HepG2 (cell line): ENCODE measurements around the gene GDPD4. TPM values are rescaled to one million over a fixed set of nuclear protein-coding genes. Genes with fewer than 3 reads are reported as not detected.

Source experiments
- ATAC-seq: fragments of 200-7000 bp; cut with Tn5 transposase; 3 replicates; pipeline ENCODE4 v1.9.1; 2020; ENCODE audit warnings: mild to moderate bottlenecking, moderate library complexity
- BruUV-seq: library from RNA; stranded (reverse); fragments of 400-500 nt; replicated peaks from 2 replicates; lab custom pipeline; 2021; lab: Mats Ljungman, UMichigan
- CTCF ChIA-PET: fragments of 300-600 bp; formaldehyde crosslinking; extraction: SDS; loops from one replicate; lab custom pipeline; 2021; ENCODE audit warnings: low total read pairs, inconsistent platforms, low intra/inter-chr PET ratio; lab: Yijun Ruan, JAX
- POLR2A ChIA-PET: fragments of 350-600 bp; sonication (Branson Sonifier 250); formaldehyde crosslinking; loops from one replicate; lab custom pipeline; 2020; ENCODE audit warnings: antibody characterized with exemption, inconsistent platforms; lab: Yijun Ruan, JAX
- DNase-seq: peaks from one replicate; pipeline ENCODE4 v3.0.0-alpha.2; 2015; ENCODE audit warnings: low spot score
- FAIRE-seq: peaks from 3 replicates; lab custom pipeline; 2011; peaks lifted over from hg19 to GRCh38; lab: Jason Lieb, UNC
- H2AFZ ChIP-seq: one replicate; pipeline ENCODE4 v1.6.1; 2011; ENCODE audit warnings: low read length, inconsistent platforms
- H3K27ac ChIP-seq: fragments of 300-600 bp; 3 replicates; pipeline ENCODE4 v1.8.0; 2011; ENCODE audit warnings: mixed run types, mild to moderate bottlenecking, mixed read lengths, low read length, inconsistent platforms; ENCODE audit not compliant: insufficient read depth; ENCODE audit errors: extremely low read length
- H3K27me3 ChIP-seq, 2 experiments: fragments of 200-600 bp in 1 of 2; 2 replicates in 1 of 2; 3 replicates in 1 of 2; pipeline versions ENCODE4 v1.6.0 to v1.8.0; 2011; ENCODE audit warnings: low read length in 2 of 2, mild to moderate bottlenecking in 2 of 2, moderate library complexity in 2 of 2, inconsistent platforms in 1 of 2; ENCODE audit not compliant: insufficient read depth in 2 of 2, control insufficient read depth in 1 of 2
- H3K36me3 ChIP-seq, 2 experiments: fragments of 200-600 bp in 1 of 2; replicated peaks in 1 of 2; 2 replicates in 1 of 2; 3 replicates in 1 of 2; pipeline versions ENCODE4 v1.5.1 to v1.8.0; 2011; ENCODE audit warnings: low read length in 2 of 2, inconsistent platforms in 1 of 2; ENCODE audit not compliant: insufficient read depth in 2 of 2, control insufficient read depth in 1 of 2
- H3K4me1 ChIP-seq: 2 replicates; pipeline ENCODE4 v1.5.1; 2012; ENCODE audit warnings: low read length, inconsistent platforms; ENCODE audit not compliant: insufficient read depth
- H3K4me2 ChIP-seq: 2 replicates; pipeline ENCODE4 v1.6.0; 2011; ENCODE audit warnings: low read depth, low read length, inconsistent platforms
- H3K4me3 ChIP-seq, 3 experiments: fragments of 200-600 bp in 1 of 3; sonication (generic), shearing (Covaris generic) in 1 of 3; replicated peaks in 1 of 3; 2 replicates each; pipeline ENCODE4 v1.5.1; 2011 to 2016; ENCODE audit warnings: low read length in 3 of 3, inconsistent platforms in 2 of 3, low read depth in 2 of 3, mild to moderate bottlenecking in 2 of 3, control low read depth in 1 of 3, mixed read lengths in 1 of 3; ENCODE audit not compliant: insufficient read depth in 1 of 3
- H3K79me2 ChIP-seq: one replicate; pipeline ENCODE4 v1.6.1; 2011; ENCODE audit warnings: low read length, inconsistent platforms; ENCODE audit not compliant: insufficient read depth
- H3K9ac ChIP-seq: 2 replicates; pipeline ENCODE4 v1.6.0; 2011; ENCODE audit warnings: mild to moderate bottlenecking, low read depth, low read length, inconsistent platforms; ENCODE audit not compliant: insufficient read depth
- H3K9me3 ChIP-seq: 2 replicates; pipeline ENCODE4 v1.5.1; 2012; ENCODE audit warnings: mild to moderate bottlenecking, low read length
- H4K20me1 ChIP-seq: 2 replicates; pipeline ENCODE4 v1.6.0; 2011; ENCODE audit warnings: inconsistent platforms, mild to moderate bottlenecking, low read length, moderate library complexity; ENCODE audit not compliant: insufficient read depth
- CBFB ChIP-seq: sonication (generic); formaldehyde crosslinking; IDR thresholded peaks from 2 replicates; pipeline ENCODE4 v1.4.0; 2020; ENCODE audit warnings: missing genetic modification reagents
- CENPX ChIP-seq: sonication (generic); formaldehyde crosslinking; IDR thresholded peaks from 2 replicates; pipeline ENCODE4 v1.9.0; 2021; ENCODE audit warnings: mild to moderate bottlenecking, missing genetic modification reagents, moderate library complexity
- CREB1 ChIP-seq, 2 experiments: fragments of 450-650 bp in 1 of 2; IDR thresholded peaks; 2 replicates each; pipeline ENCODE4 v1.6.1; 2016 to 2017; ENCODE audit warnings: control low read depth in 1 of 2, mild to moderate bottlenecking in 1 of 2, missing compliant biosample characterization in 1 of 2, missing genetic modification characterization in 1 of 2
- ETV6 ChIP-seq: sonication (generic); formaldehyde crosslinking; conservative IDR thresholded peaks from 2 replicates; pipeline ENCODE4 v1.4.0; 2020; ENCODE audit warnings: missing genetic modification reagents
- FOXK1 ChIP-seq: sonication (generic); formaldehyde crosslinking; IDR thresholded peaks from 2 replicates; pipeline ENCODE4 v1.4.0; 2020; ENCODE audit warnings: low read depth, missing genetic modification reagents, borderline replicate concordance
- KAT8 ChIP-seq: IDR thresholded peaks from 2 replicates; pipeline ENCODE4 v1.6.1; 2016; ENCODE audit warnings: missing genetic modification reagents, missing compliant biosample characterization
- MTA3 ChIP-seq: sonication (generic); formaldehyde crosslinking; IDR thresholded peaks from 2 replicates; pipeline ENCODE4 v1.4.0; 2020; ENCODE audit warnings: missing genetic modification reagents
- SNAPC5 ChIP-seq: sonication (generic); formaldehyde crosslinking; IDR thresholded peaks from 2 replicates; pipeline ENCODE4 v1.8.1; 2023; ENCODE audit warnings: mild to moderate bottlenecking, missing genetic modification reagents, borderline replicate concordance
- SP4 ChIP-seq: sonication (generic); formaldehyde crosslinking; IDR thresholded peaks from 2 replicates; pipeline ENCODE4 v1.8.1; 2023; ENCODE audit warnings: mild to moderate bottlenecking, missing genetic modification reagents
- TFE3 ChIP-seq: IDR thresholded peaks from 2 replicates; pipeline ENCODE4 v1.6.1; 2016
- ZNF501 ChIP-seq: sonication (generic); formaldehyde crosslinking; IDR thresholded peaks from 2 replicates; pipeline ENCODE4 v1.5.1; 2020; ENCODE audit warnings: mild to moderate bottlenecking, moderate library complexity, missing genetic modification reagents
- ZNF572 ChIP-seq: sonication (generic); formaldehyde crosslinking; IDR thresholded peaks from 2 replicates; pipeline ENCODE4 v1.5.1; 2020; ENCODE audit warnings: mild to moderate bottlenecking, missing genetic modification reagents
- ZNF772 ChIP-seq: sonication (generic); formaldehyde crosslinking; IDR thresholded peaks from 2 replicates; pipeline ENCODE4 v1.5.0; 2020; ENCODE audit warnings: mild to moderate bottlenecking, missing genetic modification reagents
- ZNF782 ChIP-seq: sonication (generic); formaldehyde crosslinking; IDR thresholded peaks from 2 replicates; pipeline ENCODE4 v1.4.0; 2020; ENCODE audit warnings: missing genetic modification reagents, mild to moderate bottlenecking, borderline replicate concordance
- ZSCAN21 ChIP-seq: sonication (generic); formaldehyde crosslinking; IDR thresholded peaks from 2 replicates; pipeline ENCODE4 v1.8.0; 2022; ENCODE audit warnings: mild to moderate bottlenecking, missing genetic modification reagents, moderate library complexity, borderline replicate concordance
- WGBS: methylation state at CpG from one replicate; pipeline ENCODE4 v1.1.6; 2017; ENCODE audit warnings: low lambda C conversion rate; 5-methylcytosine and 5-hydroxymethylcytosine counted together
- in situ Hi-C: cut with HindIII; loops from 2 replicates; pipeline ENCODE4 v1.10.0; 2017; ENCODE audit warnings: low pct_unique_long_range_greater_than_20kb; ENCODE audit not compliant: extremely low pct_ligation_motif_present
- intact Hi-C: fragments of 100-400 bp; cut with micrococcal nuclease; formaldehyde crosslinking; loops from one replicate; pipeline ENCODE4 v1.10.0; 2022; ENCODE audit not compliant: unreplicated experiment
- polyA plus RNA-seq, 8 experiments: library from polyadenylated mRNA; depleted of rRNA in 3 of 8; stranded (reverse) in 7 of 8; unstranded in 1 of 8; fragments of >200 nt; fragmentation: Illumina TruSeq in 4 of 8; extraction: Trizol in 4 of 8; gene quantifications; 2 replicates each; pipeline versions ENCODE4 v1.2.1 to v1.2.3, GENCODE V29; 2011 to 2016; ENCODE audit warnings: low read depth in 4 of 8, missing spikeins in 1 of 8, mixed read lengths in 1 of 8; ENCODE audit not compliant: insufficient read depth in 1 of 8
- total RNA-seq, 5 experiments: library from RNA; depleted of rRNA; stranded (reverse); fragments of >200 nt; fragmentation: Illumina TruSeq; extraction: Trizol; gene quantifications; 2 replicates each; pipeline ENCODE4 v1.2.3, GENCODE V29; 2016; ENCODE audit warnings: low read depth in 1 of 5
- TF ChIP-seq, protein P1 (sequence below): sonication (generic); formaldehyde crosslinking; IDR thresholded peaks from 2 replicates; pipeline ENCODE4 v1.4.0; 2020; ENCODE audit warnings: missing genetic modification reagents
- TF ChIP-seq, protein P2 (sequence below): sonication (generic); formaldehyde crosslinking; IDR thresholded peaks from 2 replicates; pipeline ENCODE4 v1.8.1; 2023; ENCODE audit warnings: mild to moderate bottlenecking, missing genetic modification reagents

GDPD4 gene
- total and polyA plus RNA-seq, 2 of the 13 experiments (the other 11 are each of a cell fraction or from before 2014, with no cell fraction given) = not detected

DNA sequence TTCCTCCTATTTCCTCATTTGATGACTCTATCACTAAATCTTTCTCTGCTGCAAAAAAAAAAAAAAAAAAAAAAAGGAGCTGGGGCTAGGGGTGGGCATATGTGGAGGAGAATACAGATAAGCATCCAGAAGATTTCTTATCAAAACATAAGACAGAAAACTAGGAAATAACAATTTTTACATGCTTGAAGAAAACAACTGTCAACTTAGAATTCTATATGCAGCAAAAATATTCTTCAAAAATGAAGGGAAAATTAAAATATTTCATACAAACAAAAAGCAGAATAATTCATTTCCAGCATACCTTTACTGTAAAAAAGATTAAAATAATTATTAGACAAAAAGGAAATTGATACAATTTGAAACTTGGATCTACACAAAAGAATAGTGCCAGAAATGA lies 38.7 kb downstream of the GDPD4 start:
- POLR2A ChIA-PET = no interaction called here
- ATAC-seq = no peak
- Histone ChIP-seq H3K27me3 (no peaks in the 10 kb centered on the region), H3K4me3 (no peak overlapping the region), H3K4me2 (no peak overlapping the region), H2AFZ (no peak overlapping the region), H3K4me1 (no peaks in the 10 kb centered on the region), H3K36me3 (no peaks in the 10 kb centered on the region), H3K79me2 (no peaks in the 10 kb centered on the region), H3K9ac (no peak overlapping the region), H4K20me1 (no peaks in the 10 kb centered on the region), H3K27ac (no peak overlapping the region), H3K9me3 (peaks cover 10% of the 10 kb centered on the region; the same call in 1 of the 2 replicates)
- CTCF ChIA-PET = no interaction called here
- intact Hi-C loops (no loop called here), in situ Hi-C loops (no loop called here)
- no peak for DNase-seq
- FAIRE-seq = no peak
- TF ChIP-seq SP4 (CRISPR knock-in tag) (no peak), ZSCAN21 (CRISPR knock-in tag) (no peak)
- BruUV-seq = no TSS peak

- H3K79me2 ChIP-seq = no peaks in the 10 kb centered on the region
- H3K9me3 ChIP-seq = peaks cover 10% of the 10 kb centered on the region; the same call in 1 of the 2 replicates
- no peak overlapping the region for H3K4me3 ChIP-seq
- H3K27me3 ChIP-seq = no peaks in the 10 kb centered on the region
- 43% methylated on average over 2 of the region's 2 CpGs for WGBS
- no TSS peak for BruUV-seq
- H4K20me1 ChIP-seq = no peaks in the 10 kb centered on the region
- in situ Hi-C loops (no loop called here), intact Hi-C loops (no loop called here)
- no peak for FAIRE-seq
- ChIA-PET CTCF (no interaction called here), POLR2A (no interaction called here)
- no peak overlapping the region for H2AFZ ChIP-seq
- H3K27ac ChIP-seq = no peak overlapping the region
- no peak for DNase-seq
- no peak for ATAC-seq
- H3K4me1 ChIP-seq = no peaks in the 10 kb centered on the region
- H3K36me3 ChIP-seq = no peaks in the 10 kb centered on the region
- H3K4me2 ChIP-seq = no peak overlapping the region
- no peak overlapping the region for H3K9ac ChIP-seq
- TF ChIP-seq, protein P1, sequence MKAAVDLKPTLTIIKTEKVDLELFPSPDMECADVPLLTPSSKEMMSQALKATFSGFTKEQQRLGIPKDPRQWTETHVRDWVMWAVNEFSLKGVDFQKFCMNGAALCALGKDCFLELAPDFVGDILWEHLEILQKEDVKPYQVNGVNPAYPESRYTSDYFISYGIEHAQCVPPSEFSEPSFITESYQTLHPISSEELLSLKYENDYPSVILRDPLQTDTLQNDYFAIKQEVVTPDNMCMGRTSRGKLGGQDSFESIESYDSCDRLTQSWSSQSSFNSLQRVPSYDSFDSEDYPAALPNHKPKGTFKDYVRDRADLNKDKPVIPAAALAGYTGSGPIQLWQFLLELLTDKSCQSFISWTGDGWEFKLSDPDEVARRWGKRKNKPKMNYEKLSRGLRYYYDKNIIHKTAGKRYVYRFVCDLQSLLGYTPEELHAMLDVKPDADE (CRISPR knock-in tag) = no peak
- TF ChIP-seq TFE3 (CRISPR knock-in tag) (no peak), CENPX (CRISPR knock-in tag) (no peak), ZSCAN21 (CRISPR knock-in tag) (no peak), KAT8 (CRISPR knock-in tag) (no peak), ZNF572 (no peak), ZNF501 (CRISPR knock-in tag) (no peak), MTA3 (no peak), CREB1 (IDR thresholded peaks at IDR 0.05) (no peak), CREB1 (CRISPR knock-in tag; IDR thresholded peaks at IDR 0.05) (no peak), ETV6 (CRISPR knock-in tag) (no peak), SNAPC5 (CRISPR knock-in tag) (no peak), ZNF782 (CRISPR knock-in tag) (no peak), ZNF772 (CRISPR knock-in tag) (no peak), FOXK1 (CRISPR knock-in tag) (no peak), CBFB (CRISPR knock-in tag) (no peak)
- TF ChIP-seq, protein P2, sequence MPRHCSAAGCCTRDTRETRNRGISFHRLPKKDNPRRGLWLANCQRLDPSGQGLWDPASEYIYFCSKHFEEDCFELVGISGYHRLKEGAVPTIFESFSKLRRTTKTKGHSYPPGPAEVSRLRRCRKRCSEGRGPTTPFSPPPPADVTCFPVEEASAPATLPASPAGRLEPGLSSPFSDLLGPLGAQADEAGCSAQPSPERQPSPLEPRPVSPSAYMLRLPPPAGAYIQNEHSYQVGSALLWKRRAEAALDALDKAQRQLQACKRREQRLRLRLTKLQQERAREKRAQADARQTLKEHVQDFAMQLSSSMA = no peak
Measured at GRCh38 chr11:77259641-77260040, 41.8 kb downstream of the GDPD4 start.
